RWPE1 (cell line): ENCODE data around the gene CHRDL1.
"Not testable (repeated sequence)": the region's sequence is repeated elsewhere in the genome, so short reads cannot be mapped to it uniquely, and the experiment has no call there.

Experiments
- CTCF ChIA-PET: fragments of 350-600 bp; sonication (Branson Sonifier 250); formaldehyde crosslinking; extraction: SDS; loops from one replicate; lab custom pipeline; 2021; lab: Yijun Ruan, JAX
- POLR2A ChIA-PET: fragments of 400-600 bp; formaldehyde crosslinking; extraction: SDS; loops from one replicate; lab custom pipeline; 2020; ENCODE audit warnings: antibody characterized with exemption; ENCODE audit not compliant: low non-redundant PET; lab: Yijun Ruan, JAX
- DNase-seq: peaks from one replicate; pipeline ENCODE4 v3.0.0; 2012; ENCODE audit warnings: low spot score
- H3K27ac ChIP-seq: fragments of 450-650 bp; 2 replicates; pipeline ENCODE4 v1.5.1; 2017
- CTCF ChIP-seq: fragments of 450-650 bp; conservative IDR thresholded peaks from 2 replicates; pipeline ENCODE4 v1.5.1; 2017; ENCODE audit warnings: low read depth, mild to moderate bottlenecking

CHRDL1 gene

DNA sequence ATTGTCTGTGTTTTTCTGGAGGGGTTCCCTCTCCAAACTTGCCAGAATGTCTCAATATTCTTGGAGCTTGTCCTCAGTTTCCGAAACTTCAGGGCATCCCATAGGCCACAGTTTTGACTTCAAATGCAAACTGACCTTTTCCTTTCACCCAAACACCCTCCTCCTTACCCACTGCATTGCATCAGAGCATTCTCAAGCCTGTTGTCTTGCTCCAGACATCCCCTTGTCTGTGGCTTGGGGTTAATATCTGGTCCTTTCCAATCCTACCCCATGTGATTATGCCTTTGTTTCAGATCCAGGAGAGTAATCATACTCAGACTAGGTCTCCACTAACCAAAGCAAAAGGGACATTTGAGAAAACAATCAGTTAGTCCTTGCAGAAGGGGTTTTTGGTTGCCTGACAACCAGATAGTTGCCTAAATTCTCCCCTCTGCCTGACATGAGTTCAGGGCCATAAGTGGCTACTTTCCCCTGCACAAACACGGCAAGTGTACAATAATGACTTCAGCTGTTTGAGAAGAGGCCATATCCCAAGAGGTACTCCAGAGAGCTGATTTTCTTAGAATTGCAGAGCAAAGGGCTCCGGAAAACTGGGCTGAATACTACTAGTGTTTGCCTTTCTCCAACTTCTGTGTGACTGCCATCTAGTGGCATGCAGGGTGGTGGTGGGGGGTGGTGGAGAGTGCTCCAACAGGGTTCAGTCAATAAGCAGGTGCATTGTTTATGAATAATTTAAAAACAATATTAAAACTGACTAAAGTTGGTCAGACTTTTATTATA lies 130.2 kb downstream of the CHRDL1 start:
- CTCF ChIA-PET = no interaction called here
- POLR2A ChIA-PET = no interaction called here
- DNase-seq = peak; percentile 26

GRCh38 chrX:110657073-110657472 lies 138.5 kb downstream of the CHRDL1 start:
- DNase-seq = no peak
- CTCF ChIA-PET = interaction anchor here (0.6 kb wide), 1 partner anchor 10 kb away, joined by 6 read pairs; no protein-coding TSS in a partner anchor
- POLR2A ChIA-PET = no interaction called here

More for the DNA sequence above, 130.2 kb downstream of the CHRDL1 start:
- H3K27ac ChIP-seq = no peak overlapping the region
- no peak; the same call in 1 of the 2 replicates for TF ChIP-seq CTCF

DNA sequence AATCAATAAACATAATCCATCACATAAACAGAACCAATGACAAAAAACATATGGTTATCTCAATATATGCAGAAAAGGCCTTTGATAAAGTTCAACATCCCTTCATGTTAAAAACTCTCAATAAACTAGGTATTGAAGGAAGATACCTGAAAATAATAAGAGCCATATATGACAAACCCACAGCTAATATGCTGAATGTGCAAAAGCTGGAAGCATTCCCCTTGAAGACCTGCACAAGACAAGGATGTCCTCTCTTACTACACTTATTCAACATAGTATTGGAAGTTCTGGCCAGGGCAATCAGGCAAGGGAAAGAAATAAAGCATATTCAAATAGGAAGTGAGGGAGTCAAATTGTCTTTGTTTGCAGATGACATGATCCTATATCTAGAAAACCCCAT lies 141.3 kb downstream of the CHRDL1 start:
- POLR2A ChIA-PET, DNase-seq, H3K27ac ChIP-seq, CTCF ChIA-PET: not testable (repeated sequence)

More at GRCh38 chrX:110657073-110657472, 138.5 kb downstream of the CHRDL1 start:
- no peak for TF ChIP-seq CTCF
- H3K27ac ChIP-seq = no peak overlapping the region

DNA sequence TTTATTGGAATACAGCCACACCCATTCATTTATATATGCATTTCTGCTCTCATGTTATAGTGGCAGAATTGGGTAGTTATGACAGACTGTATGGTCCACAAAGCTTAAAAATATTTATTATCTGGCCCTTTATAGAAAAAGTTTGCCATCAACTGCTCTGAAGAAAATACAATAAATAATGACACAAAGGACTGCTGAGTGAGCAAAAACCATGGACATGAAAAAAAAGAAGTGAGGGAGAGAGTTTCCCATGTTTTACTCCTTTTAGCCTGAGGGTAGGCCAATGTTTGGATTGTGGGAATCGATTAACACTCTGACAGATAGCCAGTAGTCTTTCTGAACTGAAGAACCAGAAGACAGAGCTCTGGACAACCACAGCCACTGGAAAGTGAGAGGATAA lies 149.2 kb downstream of the CHRDL1 start:
- POLR2A ChIA-PET = no interaction called here
- H3K27ac ChIP-seq = no peak overlapping the region
- no peak for DNase-seq
- TF ChIP-seq CTCF = no peak
- CTCF ChIA-PET = interaction anchor here (0.7 kb wide), 1 partner anchor 188 kb away, joined by 4 read pairs; no protein-coding TSS in a partner anchor
